ENCODE measurements around the gene SEL1L3. TPM values are rescaled to one million over a fixed set of nuclear protein-coding genes. Genes with fewer than 3 reads are reported as not detected.

SEL1L3 gene
- total RNA-seq, 1 donor from 2014 or later, result 24.9 TPM

DNA sequence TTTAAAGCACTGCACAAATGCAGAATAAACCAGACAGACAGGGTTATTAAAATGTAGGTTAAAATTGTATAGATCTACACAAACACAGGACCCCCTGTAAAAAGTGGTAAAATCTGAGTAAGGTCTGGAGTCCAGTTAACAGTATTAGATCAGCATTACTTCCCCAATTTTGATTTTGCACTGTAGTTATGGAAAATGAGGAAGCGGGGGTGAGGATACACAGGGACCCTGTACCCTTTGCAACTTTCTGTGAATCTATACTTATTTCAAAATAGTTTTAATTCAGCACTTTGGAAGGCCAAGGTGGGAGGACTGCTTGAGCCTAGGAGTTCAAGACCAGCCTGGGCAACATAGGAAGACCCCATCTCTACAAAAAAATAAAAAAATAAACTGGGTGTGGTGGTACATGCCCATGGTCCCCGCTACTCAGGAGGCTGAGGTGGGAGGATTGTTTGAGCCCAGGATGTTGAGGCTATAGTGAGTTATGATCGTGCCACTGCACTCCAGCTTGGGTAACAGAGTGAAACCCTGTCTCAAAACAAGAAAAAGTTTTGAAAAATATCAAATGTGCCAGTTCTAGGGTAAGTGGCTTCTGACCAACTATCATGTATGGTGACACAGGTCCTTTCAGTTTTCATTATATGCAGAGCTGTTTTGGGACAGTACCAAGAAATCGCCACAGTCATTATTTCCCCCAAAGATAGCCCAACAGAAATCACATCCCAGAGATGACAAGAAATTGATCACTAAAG lies 17.7 kb downstream of the SEL1L3 start:
- H3K9me3 Mint-ChIP-seq (ENCODE audit: unreplicated experiment), result peaks cover 3% of the 10 kb centered on the region
- Histone ChIP-seq H3K79me2 (ENCODE audit: insufficient read depth, low read length) (no peaks in the 10 kb centered on the region), H3K4me3 (ENCODE audit: insufficient read depth, low read depth, low read length) (no peak overlapping the region), H4K20me1 (ENCODE audit: insufficient read depth, low read length) (no peaks in the 10 kb centered on the region), H3K27ac (ENCODE audit: low read depth, low read length) (no peak overlapping the region), H3K4me1 (ENCODE audit: insufficient read depth, low read length) (no peaks in the 10 kb centered on the region), H3K27me3 (ENCODE audit: insufficient read depth, low read length) (no peaks in the 10 kb centered on the region), H2AFZ (ENCODE audit: low read depth, low read length) (no peak overlapping the region), H3K9ac (ENCODE audit: low read length) (no peak overlapping the region), H3K4me2 (ENCODE audit: low read length) (no peak overlapping the region), H3K36me3 (ENCODE audit: insufficient read depth, low read length) (no peaks in the 10 kb centered on the region), H3K9me3 (ENCODE audit: insufficient read depth, low read depth, low read length) (no peaks in the 10 kb centered on the region)
- no peak overlapping the region for H3K4me3 Mint-ChIP-seq (ENCODE audit: unreplicated experiment)
- FAIRE-seq, result no peak
- no peaks in the 10 kb centered on the region for H3K27me3 Mint-ChIP-seq (ENCODE audit: low read depth, unreplicated experiment)
- H3K27ac Mint-ChIP-seq (ENCODE audit: unreplicated experiment), result no peak overlapping the region
- peaks cover 26% of the 10 kb centered on the region for H3K36me3 Mint-ChIP-seq (ENCODE audit: low read depth, unreplicated experiment)
- TF ChIP-seq CTCF (IDR thresholded peaks at IDR 0.05; ENCODE audit: insufficient read depth, low read depth, low read length), result no peak
- TF ChIP-seq EZH2 (IDR thresholded peaks at IDR 0.05; ENCODE audit: insufficient read depth, low read length), result no peak
- H3K4me1 Mint-ChIP-seq (ENCODE audit: low read depth, unreplicated experiment), result peaks cover 9% of the 10 kb centered on the region
- DNase-seq (ENCODE audit: low read depth), result no peak

DNA sequence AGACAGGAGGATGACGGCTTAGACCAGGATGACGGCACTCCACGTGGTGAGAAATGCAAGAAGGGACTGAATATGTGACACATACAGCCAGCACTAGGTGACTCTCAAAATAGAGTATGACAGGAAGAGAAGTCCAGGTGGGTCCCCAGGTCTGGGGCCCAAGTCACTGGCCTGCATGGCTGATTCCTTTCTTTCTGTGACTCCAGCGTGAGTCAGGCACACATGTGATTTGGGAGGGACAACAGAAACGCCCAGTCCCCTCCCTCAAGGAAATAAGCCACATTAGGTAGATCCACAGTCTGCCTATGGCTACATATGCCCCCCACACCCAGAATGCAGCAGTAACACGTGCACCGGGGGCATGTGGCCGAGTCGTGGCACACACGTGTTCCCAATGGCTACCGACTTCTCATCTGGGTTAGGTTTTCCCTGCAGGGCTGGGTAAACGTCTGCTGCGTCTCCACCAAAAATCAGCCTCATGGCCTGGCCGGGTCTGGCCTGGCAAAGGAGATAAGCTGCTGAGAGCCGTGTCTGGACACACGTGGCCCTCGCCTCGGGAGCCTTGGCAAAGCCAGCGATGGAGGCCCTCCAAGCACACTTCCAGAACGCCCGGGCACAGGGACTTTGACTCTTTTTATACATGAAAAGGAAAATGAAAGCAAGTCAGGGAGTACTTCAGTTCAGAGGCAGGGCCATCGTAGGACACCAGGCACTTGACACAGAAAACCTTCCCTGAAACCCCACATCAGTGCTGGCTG lies 19.3 kb downstream of the SEL1L3 start:
- no peaks in the 10 kb centered on the region for H3K79me2 ChIP-seq (ENCODE audit: insufficient read depth, low read length)
- no peak overlapping the region for H3K27ac ChIP-seq (ENCODE audit: low read depth, low read length)
- no peaks in the 10 kb centered on the region for H3K9me3 ChIP-seq (ENCODE audit: insufficient read depth, low read depth, low read length)
- no peaks in the 10 kb centered on the region for H3K4me1 ChIP-seq (ENCODE audit: insufficient read depth, low read length)
- peaks cover 9% of the 10 kb centered on the region for H3K4me1 Mint-ChIP-seq (ENCODE audit: low read depth, unreplicated experiment)
- peaks cover 29% of the 10 kb centered on the region for H3K36me3 Mint-ChIP-seq (ENCODE audit: low read depth, unreplicated experiment)
- no peak overlapping the region for H3K27ac Mint-ChIP-seq (ENCODE audit: unreplicated experiment)
- H3K4me3 ChIP-seq (ENCODE audit: insufficient read depth, low read depth, low read length), result no peak overlapping the region
- DNase-seq (ENCODE audit: low read depth), result no peak
- no peaks in the 10 kb centered on the region for H3K9me3 Mint-ChIP-seq (ENCODE audit: unreplicated experiment)
- H3K27me3 ChIP-seq (ENCODE audit: insufficient read depth, low read length), result no peaks in the 10 kb centered on the region
- no peaks in the 10 kb centered on the region for H4K20me1 ChIP-seq (ENCODE audit: insufficient read depth, low read length)
- no peaks in the 10 kb centered on the region for H3K27me3 Mint-ChIP-seq (ENCODE audit: low read depth, unreplicated experiment)
- H2AFZ ChIP-seq (ENCODE audit: low read depth, low read length), result no peak overlapping the region
- no peak overlapping the region for H3K9ac ChIP-seq (ENCODE audit: low read length)
- no peak overlapping the region for H3K4me3 Mint-ChIP-seq (ENCODE audit: unreplicated experiment)
- FAIRE-seq, result no peak
- H3K36me3 ChIP-seq (ENCODE audit: insufficient read depth, low read length), result no peaks in the 10 kb centered on the region
- H3K4me2 ChIP-seq (ENCODE audit: low read length), result no peak overlapping the region
- TF ChIP-seq EZH2 (IDR thresholded peaks at IDR 0.05; ENCODE audit: insufficient read depth, low read length) (no peak), CTCF (IDR thresholded peaks at IDR 0.05; ENCODE audit: insufficient read depth, low read depth, low read length) (no peak)

All from astrocyte (in vitro differentiated cells and primary cell).